Transverse colon (tissue), 3 donors: ENCODE results near the gene RCL1.

Experiments
- EP300 ChIP-seq: sonication (generic); formaldehyde crosslinking; IDR thresholded peaks from one replicate; pipeline ENCODE4 v1.6.1; 2017; ENCODE audit warnings: antibody characterized with exemption, low read depth
- POLR2AphosphoS5 ChIP-seq, 3 donors: sonication (generic); formaldehyde crosslinking; IDR thresholded peaks; one replicate each; pipeline ENCODE4 v1.6.1; 2016; ENCODE audit warnings: antibody characterized with exemption in 3 of 3

DNA sequence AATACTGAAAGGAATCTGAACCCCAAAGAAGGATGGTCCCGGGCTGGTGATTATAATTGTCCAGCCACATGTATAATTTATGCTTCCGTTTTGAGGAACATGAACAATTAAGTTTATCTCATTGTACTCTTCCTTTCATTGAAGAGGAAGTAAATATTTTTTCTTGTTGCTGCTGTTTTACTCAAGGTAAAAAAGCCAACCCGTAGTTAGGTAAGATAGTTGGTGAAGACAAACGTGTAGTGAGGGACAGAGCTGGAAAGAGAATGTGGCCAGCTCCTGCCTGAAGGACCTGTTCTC, 5.1 kb downstream of the RCL1 start:
- no peak for TF ChIP-seq POLR2AphosphoS5 (IDR thresholded peaks at IDR 0.05)
- no peak for TF ChIP-seq EP300
